Measurements from ENCODE around the gene STXBP5.
A peak's percentile ranks its signal among the peaks of the same experiment; 100 is the strongest.
"Not testable (repeated sequence)": the region's sequence is repeated elsewhere in the genome, so short reads cannot be mapped to it uniquely, and the experiment has no call there.

Gene STXBP5

DNA sequence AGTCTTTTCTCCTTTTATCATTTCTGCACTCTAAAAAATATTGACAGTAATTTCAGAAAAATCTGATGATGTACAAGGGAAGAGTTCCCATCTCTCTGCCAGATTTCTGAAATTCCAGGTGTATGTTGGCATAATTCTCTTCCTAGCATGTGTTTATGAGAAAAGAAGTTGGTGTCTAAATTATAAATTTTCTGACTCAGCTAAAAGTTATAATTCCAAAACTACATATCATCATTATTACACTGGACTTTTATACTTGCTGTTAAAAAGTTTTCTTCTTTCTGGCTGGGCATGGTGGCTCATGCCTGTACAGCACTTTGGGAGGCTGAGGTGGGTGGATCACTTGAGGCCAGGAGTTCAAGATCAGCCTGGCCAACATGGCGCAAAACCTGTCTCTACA is 168.6 kb downstream of the STXBP5 start:
- DNase-seq (ENCODE audit: low read depth in 2 of 3, low spot score in 1 of 3), result no peak

DNA sequence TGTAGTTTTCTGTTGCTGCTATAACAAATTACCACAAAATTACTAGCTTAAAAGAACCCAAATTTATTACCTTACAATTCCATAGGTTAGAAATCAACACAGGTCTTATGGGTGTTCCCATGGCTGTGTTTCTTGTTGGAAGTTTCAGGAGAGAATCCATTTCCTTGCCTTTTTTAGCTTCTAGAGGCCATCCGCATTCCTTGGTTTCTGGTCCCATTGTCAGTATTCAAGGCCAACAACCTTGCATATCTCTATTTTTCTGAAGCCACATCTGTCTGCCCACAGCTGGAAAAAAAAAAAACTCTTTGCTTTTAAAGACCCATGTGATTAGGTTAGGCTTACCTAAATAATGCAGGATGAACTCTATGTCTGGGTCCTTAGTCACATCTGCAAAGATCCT is 174.6 kb downstream of the STXBP5 start:
- DNase-seq (ENCODE audit: low read depth in 2 of 3, low spot score in 1 of 3), result no peak

DNA sequence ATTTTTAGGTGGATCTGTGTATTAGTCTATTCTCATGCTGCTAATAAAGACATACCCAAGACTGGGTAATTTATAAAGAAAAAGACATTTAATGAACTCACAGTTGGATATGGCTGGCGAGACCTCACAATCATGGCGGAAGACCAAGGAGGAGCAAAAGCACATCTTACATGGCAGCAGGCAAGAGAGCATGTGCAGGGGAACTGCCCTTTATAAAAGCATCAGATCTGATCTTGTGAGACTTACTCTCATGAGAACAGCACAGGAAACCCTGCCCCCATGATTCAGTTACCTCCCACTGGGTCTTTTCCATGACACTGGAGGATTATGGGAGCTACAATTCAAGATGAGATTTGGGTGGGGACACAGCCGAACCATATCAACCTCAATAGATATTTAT is 176.6 kb downstream of the STXBP5 start:
- DNase-seq (ENCODE audit: low read depth in 2 of 3, low spot score in 1 of 3), result not testable (repeated sequence)

DNA sequence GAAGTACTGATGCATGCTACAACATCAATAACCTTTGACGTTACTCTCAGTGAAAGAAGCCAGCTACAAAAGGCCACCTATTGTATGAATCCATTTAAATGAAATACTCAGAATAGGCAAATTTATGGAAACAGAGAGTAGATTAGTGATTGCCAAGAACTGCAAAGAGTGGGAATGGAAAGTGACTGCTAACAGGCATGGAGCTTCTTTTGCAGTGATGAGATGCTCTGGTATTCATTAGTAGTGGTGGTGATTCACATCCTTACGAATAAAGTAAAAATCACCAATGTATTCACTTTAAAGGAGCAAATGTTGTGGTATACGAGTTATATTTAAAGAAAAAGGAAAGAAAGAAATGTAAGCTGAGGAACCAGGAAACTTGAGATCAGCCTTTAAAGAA is 177.5 kb downstream of the STXBP5 start:
- no peak for DNase-seq (ENCODE audit: low read depth in 2 of 3, low spot score in 1 of 3)

DNA sequence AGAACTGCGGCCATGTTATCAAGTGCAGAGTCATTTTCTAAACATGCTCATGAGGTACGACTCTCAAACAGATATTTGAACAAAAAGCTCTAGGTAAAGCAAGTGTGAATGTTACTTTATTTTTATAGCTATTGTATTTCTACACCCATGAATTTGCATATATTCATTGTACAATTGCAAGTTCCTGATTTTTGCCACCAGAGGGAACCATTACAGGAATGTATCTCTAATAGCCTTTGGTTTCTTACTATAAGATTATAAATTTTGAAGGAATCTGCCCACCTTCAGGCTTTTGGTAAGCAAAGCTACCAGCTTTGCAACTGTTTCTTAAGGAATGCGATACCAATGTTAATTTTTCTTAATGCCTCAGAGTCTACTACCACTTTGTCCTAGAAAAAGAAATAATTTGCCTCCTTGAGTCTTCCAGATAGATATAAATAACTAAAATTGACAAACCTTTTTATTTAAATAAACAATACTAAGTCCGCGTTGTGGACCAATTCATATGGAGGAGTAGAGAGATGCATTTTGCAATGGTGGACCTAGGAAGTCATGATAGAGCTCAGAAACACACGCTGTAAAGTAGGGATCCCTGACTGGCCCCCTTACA is 178.8 kb downstream of the STXBP5 start:
- DNase-seq (ENCODE audit: low read depth in 2 of 3, low spot score in 1 of 3), result no peak

DNA sequence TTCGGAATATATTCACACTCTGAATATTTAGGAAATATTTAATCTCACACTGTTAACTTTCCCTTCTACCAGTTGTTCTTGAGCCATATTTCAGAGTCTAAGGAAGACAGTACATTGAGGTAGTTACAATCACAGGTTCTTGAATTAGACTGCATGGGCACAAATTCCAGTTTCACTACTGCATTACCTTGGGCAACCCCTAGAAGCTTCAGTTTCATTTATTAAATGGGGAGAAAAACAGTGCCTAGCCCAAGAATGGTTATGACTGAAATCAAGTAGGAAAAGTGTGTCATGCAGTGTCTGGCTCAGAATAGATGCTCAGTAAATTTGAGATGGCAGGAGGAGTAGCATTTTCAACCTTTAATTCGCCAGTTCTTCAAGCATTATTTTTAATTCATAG is 179.8 kb downstream of the STXBP5 start:
- peak in 1 of 3 donors; percentile 2 for DNase-seq (ENCODE audit: low read depth in 2 of 3, low spot score in 1 of 3)

DNA sequence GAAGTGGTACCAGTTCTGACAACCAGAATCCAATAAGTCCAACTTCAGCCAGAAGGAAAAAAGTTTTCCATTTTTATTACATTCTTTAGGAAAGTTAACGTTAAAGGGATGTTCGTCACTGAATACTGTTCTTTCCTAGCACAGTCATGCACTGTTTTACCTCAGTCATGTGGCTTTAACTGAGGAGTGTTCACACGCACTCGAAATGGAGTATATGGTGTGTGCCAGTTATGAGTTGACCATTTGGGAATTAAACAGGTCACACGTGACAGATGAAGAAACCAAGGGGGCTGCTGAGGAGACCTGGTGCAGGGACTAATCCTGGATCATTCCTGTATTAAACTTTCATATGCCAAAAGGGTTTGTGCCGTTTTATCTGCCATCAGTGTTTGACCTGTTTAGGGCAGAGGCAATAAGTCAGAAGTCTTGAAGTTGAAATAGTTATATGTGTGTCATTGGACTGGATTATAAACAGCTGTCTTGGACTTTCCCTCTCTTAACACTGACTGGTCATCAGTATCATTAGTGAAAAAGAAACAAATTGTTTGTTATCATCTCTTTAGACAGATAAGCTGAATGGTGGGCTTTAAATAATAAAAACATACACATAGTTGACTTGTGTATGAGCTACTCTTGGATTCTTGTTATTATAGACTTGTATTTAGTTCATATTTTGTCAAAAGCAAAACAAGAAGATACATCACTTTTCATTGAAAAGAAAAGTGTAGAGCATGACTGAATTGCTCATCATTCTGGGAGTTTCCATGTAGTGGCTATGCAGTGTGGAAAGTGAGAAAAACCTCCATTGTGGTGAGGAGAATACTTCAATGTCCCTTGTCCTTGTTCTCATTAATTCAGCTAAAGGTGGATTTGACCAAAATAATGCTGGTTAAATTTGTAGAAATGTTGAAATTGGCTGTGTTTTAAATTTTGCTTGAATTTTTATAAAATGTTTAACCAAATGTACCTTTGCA is 180.8 kb downstream of the STXBP5 start:
- DNase-seq (ENCODE audit: low read depth in 2 of 3, low spot score in 1 of 3), result no peak

DNA sequence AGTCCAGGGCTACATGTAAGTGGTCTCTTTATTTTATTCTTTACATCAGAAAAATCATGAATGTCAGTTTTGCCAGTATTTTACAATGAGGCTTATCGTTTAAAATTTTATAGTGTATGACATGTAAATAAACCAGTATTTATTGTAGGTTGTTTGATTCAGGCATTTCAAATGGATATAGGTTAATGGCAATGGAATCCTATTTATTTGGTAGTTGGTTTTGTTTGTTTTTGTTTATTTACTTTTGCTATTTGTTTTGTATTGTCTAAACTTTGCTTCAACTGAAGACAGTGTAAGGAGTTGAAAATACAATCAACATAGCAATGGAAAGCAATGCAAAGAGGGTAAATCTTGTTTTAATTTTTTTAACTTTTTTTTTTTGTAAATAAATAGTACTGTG is 185.2 kb downstream of the STXBP5 start:
- DNase-seq (ENCODE audit: low read depth in 2 of 3, low spot score in 1 of 3), result no peak

DNA sequence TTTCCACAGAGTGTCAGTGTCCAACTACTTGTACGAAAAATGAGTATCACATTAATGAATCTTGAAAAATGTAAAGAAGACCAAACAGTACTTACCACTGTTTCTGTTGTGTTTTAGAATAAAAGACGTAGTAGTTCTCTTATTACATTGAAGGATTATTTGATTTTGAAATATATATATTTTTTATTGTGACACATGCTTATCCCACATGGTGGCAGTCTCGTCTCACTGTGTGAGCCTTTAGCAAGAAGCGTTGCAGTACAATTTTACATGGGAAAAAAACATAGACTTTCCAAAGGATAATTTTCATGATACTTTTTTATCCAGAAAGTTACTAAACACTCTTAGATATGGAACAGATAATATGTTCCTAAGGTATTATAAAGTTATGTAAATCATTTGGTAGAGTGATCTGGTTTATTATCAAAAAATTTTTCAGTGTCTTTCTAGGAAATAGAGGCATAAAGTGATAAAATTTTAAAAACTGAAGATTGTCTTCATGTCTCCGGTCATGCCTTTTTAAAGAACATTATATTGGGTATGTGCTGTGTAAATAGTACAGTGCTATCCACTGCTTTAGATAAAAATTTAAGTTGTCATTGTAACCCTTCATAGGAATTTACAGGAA is 186.8 kb downstream of the STXBP5 start:
- no peak for DNase-seq (ENCODE audit: low read depth in 2 of 3, low spot score in 1 of 3)

DNA sequence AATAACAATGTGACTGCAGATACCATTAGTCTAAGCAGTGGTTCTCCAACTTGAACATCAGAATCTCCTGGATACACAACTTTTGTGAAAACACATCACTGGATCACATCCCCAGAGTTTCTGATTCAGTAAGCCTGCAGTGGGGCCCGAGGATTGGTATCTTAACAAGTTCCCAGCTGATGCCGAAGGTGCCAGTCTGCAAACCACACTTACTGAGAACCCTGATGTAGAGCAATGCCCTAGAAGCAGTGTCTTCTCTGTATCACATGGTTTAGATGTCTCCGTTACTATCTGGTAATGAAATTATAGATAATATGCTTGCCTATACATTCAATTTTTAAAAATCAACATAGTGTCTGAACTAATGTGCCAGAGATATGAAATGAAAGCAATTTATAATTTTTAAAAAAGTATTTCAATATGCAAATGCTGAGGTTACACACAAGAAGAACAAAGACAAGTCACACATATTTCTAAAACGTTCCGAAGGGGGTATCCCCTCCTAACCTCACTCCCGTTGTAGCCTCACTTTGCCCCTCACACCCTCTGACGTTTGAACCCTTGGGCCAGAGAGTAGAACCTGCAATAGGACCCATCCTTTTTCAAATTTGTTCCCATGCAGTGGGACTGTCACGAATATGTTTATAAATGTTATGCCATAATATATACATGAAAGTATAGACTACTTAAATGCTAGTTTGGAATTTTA is 188.9 kb downstream of the STXBP5 start:
- DNase-seq (ENCODE audit: low read depth in 2 of 3, low spot score in 1 of 3), result no peak

DNA sequence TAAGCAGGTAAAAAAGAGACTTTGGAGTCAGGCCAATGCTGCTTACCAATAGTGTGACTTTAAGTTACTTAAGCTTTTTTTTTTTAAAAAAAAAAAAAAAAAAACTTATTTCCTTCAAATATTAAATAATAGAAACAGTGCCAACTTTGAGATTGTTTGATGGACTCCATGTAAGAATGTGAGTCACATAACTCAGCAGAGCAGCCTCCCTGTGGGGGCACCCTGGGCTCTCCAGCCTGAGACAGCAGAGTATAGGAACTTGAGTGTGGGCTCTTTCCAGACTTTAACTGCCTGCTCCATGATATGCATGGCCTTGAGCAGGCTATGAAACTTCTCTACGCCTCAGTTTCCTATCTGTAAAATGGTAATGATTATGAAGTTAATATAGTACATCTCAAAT is 190.9 kb downstream of the STXBP5 start:
- DNase-seq (ENCODE audit: low read depth in 2 of 3, low spot score in 1 of 3), result no peak

DNA sequence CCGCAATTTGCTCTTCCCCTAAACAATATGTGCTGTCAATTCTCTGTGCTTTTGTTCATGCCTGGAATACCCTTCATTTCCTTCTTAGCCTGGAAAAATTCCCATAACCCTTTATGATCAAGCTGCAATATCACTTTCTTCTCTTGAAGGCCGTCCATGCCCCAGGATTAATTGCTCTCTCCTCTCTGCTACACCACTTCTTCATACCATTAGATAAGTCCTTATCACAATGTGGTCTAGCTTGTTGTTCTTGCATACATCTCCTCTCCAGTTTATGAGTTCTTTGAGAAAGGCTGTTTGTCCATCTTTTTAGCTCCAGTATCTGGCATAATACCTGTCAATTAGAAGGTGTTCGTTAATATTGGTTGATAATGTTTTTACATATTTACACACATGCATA is 193.1 kb downstream of the STXBP5 start:
- DNase-seq (ENCODE audit: low read depth in 2 of 3, low spot score in 1 of 3), result no peak

DNA sequence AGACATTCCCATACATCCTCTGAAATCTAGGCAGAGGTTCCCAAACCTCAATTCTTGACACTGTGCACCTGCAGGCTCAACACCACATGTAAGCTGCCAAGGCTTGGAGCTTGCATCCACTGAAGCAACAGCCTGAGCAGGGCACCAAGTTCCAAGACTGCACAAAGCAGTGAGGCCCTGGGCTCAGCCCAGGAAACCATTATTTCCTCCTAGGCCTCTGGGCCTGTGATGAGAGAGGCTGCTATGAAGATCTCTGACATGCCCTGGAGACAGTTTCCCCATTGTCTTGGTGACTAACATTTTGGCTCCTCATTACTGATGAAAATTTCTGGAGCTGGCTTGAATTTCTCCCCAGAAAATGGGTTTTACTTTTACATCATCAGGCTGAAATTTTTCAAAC is 196.8 kb downstream of the STXBP5 start:
- DNase-seq (ENCODE audit: low read depth in 2 of 3, low spot score in 1 of 3), result no peak

DNA sequence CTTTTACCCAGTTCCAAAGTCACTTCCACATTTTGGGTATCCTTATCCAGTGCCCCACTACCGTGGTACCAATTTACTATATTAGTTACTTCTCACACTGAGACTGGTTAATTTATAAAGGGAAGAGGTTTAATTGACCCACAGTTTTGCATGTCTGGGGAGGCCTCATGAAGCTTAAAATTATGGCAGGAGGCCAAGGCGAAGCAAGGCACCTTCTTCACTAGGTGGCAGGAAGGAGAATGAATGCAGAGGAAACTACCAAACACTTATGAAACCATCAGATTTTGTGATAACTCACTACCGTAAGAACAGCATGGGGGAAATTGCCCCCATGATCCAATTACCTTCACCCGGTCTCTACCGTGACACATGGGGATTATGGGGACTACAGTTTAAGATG is 197.6 kb downstream of the STXBP5 start:
- DNase-seq (ENCODE audit: low read depth in 2 of 3, low spot score in 1 of 3), result no peak

DNA sequence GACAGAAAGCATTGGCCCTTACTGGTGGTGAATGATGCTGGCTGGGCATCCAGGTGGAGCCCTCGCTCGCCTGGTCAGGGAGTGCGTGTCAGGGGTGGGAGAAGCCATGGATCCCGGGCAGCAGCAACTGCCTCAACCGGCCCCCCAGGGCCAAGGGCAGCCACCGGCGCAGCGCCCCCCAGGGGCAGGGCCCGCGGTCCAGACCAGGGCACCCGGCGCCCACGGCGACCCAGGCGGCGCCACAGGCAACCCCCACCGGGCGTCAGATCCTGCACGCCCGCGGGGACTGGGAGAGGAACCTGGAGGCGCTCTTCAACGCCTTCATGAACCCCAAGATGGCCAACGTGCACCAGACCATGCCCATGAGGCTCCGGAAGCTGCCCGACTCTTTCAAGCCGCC is 202.6 kb downstream of the STXBP5 start:
- DNase-seq (ENCODE audit: low read depth in 2 of 3, low spot score in 1 of 3), result no peak

DNA sequence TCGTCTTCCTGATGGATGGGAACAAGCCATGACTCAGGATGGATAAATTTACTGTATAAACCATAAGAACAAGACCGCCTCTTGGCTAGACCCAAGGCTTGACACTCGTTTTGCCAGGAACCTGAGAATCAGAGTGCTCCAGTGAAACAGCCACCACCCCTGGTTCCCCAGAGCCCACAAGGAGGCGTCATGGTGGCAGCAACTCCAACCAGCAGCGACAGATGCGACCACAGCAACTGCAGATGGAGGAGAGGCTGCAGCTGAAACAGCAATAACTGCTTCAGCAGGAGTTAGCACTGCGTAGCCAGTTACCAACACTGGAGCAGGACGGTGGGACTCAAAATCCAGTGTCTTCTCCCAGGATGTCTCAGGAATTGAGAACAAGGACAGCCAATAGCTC is 203.4 kb downstream of the STXBP5 start:
- DNase-seq (ENCODE audit: low read depth in 2 of 3, low spot score in 1 of 3), result no peak

DNA sequence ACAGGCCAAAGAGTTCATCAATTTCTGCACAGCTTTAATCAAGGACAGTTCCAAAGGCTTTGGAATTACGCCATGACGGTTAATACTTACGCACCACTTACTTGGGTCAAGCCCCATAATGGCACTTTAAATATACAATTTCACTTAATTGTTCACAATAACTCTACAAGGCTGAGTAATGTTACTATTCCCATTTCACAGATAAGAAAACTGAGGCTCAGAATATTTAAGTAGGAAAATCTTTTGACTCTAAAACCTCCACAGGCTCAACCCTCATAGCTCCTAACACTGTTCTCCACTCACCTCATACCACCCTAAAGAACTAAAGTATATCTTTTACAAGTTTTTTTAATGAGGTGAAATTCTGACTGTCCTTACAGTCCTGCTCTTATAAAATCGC is 212.4 kb downstream of the STXBP5 start:
- DNase-seq (ENCODE audit: low read depth in 2 of 3, low spot score in 1 of 3), result no peak

DNA sequence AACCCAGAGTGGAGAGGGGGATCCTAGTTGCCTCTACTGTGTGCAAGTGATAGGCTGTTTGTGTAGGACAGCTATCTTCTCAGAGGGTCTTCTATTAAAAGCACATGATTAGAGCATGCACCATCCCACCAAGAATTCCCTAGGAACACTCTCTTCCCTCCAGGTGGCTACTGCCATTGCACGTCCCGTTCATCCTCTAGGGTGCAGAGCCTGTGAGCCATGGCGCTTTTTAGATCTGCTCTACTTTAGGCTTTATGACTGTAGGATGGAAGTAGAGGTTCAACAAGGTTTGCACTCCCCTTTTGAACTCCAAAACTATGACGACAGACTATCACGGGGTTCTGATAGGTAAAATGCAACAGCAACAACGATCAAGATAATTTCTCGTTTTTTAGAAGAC is 213.7 kb downstream of the STXBP5 start:
- DNase-seq (ENCODE audit: low read depth in 2 of 3, low spot score in 1 of 3), result no peak

DNA sequence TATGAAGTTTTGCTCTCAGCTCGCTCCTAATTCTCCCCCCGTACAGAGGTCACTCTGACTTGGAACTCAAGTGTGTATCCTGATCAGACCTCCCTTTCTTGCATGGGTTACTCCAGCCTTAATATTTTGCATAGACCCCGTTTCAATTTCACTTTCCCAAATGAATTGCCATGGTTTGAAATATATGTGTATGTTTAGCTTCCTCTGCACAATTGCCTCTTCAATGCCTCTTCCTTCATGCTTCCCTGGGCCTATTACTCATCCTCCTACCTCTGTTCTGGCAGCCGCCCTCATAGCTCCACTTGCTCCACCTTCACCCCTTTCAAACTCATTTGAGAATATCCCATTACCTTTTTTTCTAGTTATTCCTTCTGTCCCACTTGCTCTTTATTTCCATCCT is 214.3 kb downstream of the STXBP5 start:
- no peak for DNase-seq (ENCODE audit: low read depth in 2 of 3, low spot score in 1 of 3)

DNA sequence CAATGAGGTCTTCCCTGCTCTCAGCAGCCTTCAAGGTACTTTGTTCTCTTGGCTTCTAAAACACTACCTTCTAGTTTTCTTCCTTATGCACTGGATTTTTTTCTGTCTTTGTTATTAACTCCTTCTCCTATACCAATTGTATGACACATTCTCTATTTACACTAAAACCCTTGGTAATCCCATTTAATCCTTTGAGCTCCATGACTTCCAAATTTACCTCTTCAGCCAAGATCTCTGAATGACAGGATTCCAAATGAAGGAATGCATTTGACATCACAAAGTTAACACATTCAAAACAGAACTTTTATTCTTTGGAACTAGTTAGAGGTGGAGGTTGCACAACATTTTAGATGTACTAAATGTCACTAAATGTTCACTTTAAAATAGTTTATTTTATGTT is 217.7 kb downstream of the STXBP5 start:
- no peak for DNase-seq (ENCODE audit: low read depth in 2 of 3, low spot score in 1 of 3)

DNA sequence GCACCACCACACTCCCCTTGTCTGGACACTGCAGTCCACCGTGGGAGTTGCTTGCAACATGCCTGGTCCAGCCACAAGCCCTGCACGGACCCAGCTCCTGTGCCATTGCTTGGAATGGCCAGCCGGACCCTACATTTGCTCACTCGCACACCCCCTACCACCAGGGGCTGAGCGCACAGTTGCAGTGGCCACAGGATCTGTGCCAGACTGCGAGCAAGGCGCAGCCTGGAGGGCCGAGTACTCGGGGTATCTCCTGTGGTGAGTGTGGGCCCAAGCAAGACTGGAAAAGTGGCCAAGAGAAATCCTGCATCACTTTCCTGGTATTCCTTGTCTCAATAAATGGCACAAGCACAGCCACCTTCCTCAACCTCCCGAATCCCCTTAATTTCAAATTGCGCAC is 218.9 kb downstream of the STXBP5 start:
- no peak for DNase-seq (ENCODE audit: low read depth in 2 of 3, low spot score in 1 of 3)

DNA sequence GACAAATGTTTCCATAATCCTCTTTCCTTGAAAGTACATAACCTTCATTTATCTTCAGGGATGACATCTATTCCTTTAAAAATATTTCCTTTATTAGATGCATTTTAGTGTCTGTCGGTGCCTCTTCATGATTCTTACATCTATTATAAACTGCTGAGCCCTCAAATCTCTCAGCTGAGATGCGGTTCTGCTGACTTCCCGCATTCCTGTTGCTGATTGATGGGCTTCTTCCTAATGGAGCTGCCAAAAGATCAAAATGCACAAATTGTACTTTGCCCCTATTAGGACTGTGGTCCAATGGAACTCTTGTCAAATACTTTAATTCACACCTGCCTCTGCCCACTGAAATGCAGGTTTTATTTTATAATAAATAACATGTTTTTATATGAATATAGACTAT is 225.6 kb downstream of the STXBP5 start:
- no peak for DNase-seq (ENCODE audit: low read depth in 2 of 3, low spot score in 1 of 3)

Measured in stimulated activated CD4-positive, alpha-beta T cell treated with anti-CD3 and anti-CD28 coated beads, Interleukin-12 subunit alpha, Interleukin-12 subunit beta, amount 100 ng/mL, for 48 hours (primary cell).